Retinal pigment epithelial cell (primary cell): ENCODE results near the gene SEMA7A.
"Not testable (repeated sequence)": the region's sequence is repeated elsewhere in the genome, so short reads cannot be mapped to it uniquely, and the experiment has no call there.

Source experiments
- DNase-seq: peaks from one replicate; pipeline ENCODE4 v3.0.0-alpha.2; 2010; ENCODE audit warnings: low read depth
- H3K4me3 ChIP-seq: 2 replicates; pipeline ENCODE4 v1.5.1; 2011; ENCODE audit warnings: mild to moderate bottlenecking, low read length, control low read depth, moderate library complexity
- CTCF ChIP-seq: conservative IDR thresholded peaks from 2 replicates; pipeline ENCODE4 v1.5.1; 2011; ENCODE audit warnings: low read depth, low read length, control low read depth, inconsistent platforms

The SEMA7A gene

GRCh38 chr15:74433592-74434262, at the start of gene SEMA7A:
TSS of gene SEMA7A (minus strand) at chr15:74433958. CDS start at chr15:74433918, 40 bp downstream.
- no peak for TF ChIP-seq CTCF
- DNase-seq = no peak
- peak within 1 kb of the TSS; percentile 54 for H3K4me3 ChIP-seq

- H3K4me3 ChIP-seq = no peak overlapping the region
- TF ChIP-seq CTCF = no peak
- DNase-seq = no peak
These were observed 48.9 kb upstream of the SEMA7A start for GRCh38 chr15:74482661-74483060.

GRCh38 chr15:74480364-74480763, 46.6 kb upstream of the SEMA7A start:
- not testable (repeated sequence) for H3K4me3 ChIP-seq, DNase-seq

GRCh38 chr15:74471621-74472020, 37.9 kb upstream of the SEMA7A start:
- not testable (repeated sequence) for H3K4me3 ChIP-seq, DNase-seq

GRCh38 chr15:74470631-74471395, 37.1 kb upstream of the SEMA7A start:
- no peak for TF ChIP-seq CTCF
- DNase-seq = no peak
- H3K4me3 ChIP-seq = no peak overlapping the region

GRCh38 chr15:74468341-74469032, 34.7 kb upstream of the SEMA7A start:
- no peak for DNase-seq
- H3K4me3 ChIP-seq = no peak overlapping the region
- TF ChIP-seq CTCF = no peak

- TF ChIP-seq CTCF = no peak
- DNase-seq = no peak
These were observed 32.8 kb upstream of the SEMA7A start for GRCh38 chr15:74466570-74466969.

GRCh38 chr15:74464897-74465296, 31.1 kb upstream of the SEMA7A start:
- no peak for DNase-seq
- no peak overlapping the region for H3K4me3 ChIP-seq
- no peak for TF ChIP-seq CTCF

More at GRCh38 chr15:74466570-74466969, 32.8 kb upstream of the SEMA7A start:
- no peak overlapping the region for H3K4me3 ChIP-seq
